GM18511 (cell line): Measurements from ENCODE around the gene ETFDH.
A peak's percentile ranks its signal among the peaks of the same experiment; 100 is the strongest.
"Not testable (repeated sequence)": the region's sequence is repeated elsewhere in the genome, so short reads cannot be mapped to it uniquely, and the experiment has no call there.

Experiments used
- ATAC-seq: cut with Tn5 transposase; IDR thresholded peaks from one replicate; pipeline ENCODE4 v1.9.1; 2021; ENCODE audit warnings: mild to moderate bottlenecking, moderate library complexity; ENCODE audit not compliant: unreplicated experiment

ETFDH gene

DNA sequence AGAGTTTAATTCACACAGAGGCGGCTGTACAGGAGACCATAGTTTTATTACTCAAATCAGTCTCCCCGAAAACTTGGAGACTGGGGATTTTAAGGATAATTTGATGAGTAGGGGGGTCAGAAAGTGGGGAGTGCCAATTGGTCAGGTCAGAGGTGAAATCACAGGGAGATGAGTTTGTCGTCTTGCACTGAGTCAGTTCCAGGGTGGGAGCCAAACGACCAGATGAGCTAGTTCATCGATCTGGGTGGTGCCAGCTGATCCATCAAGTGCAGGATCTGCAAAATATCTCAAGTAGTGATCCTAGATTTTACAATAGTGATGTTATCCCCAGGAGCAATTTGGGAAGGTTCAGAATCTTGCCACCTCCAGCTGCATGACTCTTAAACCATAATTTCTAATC lies 4.0 kb downstream of the ETFDH start:
- no peak for ATAC-seq

DNA sequence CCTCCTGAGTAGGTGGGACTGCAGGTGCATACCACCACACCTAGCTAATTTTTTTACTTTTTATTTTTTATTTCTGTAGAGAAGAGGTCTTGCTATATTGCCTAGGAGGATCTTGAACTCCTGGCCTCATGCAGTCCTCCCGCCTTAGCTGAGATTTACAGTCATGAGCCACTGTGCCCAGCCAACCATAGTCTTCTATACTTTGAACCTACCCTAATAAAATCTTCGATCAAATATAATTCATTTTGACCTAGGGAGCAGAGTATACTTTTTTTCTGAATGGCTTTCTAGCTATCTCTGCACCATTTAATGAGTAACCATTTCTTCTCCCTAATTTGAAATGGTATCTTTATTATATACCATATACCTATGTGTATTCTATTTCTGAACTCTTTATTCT lies 6.7 kb downstream of the ETFDH start:
- no peak for ATAC-seq

DNA sequence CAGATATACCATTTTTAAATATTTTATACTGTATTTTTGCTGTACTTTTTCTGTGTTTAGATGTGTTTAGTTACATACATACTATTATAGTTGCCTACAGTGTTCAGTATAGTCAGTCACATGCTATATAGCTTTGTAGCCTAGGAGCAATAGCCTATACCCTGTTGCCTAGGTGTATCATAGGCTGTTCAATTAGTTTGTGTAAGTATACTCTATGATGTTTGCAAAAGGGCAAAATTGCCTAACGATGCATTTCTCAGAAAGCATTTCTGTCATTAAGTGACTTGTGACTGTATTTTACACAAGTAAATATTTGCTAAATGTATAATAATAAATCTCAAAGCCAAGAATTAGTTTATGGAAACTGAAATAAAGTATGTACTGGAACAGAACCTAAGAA lies 9.5 kb downstream of the ETFDH start:
- ATAC-seq, result no peak

DNA sequence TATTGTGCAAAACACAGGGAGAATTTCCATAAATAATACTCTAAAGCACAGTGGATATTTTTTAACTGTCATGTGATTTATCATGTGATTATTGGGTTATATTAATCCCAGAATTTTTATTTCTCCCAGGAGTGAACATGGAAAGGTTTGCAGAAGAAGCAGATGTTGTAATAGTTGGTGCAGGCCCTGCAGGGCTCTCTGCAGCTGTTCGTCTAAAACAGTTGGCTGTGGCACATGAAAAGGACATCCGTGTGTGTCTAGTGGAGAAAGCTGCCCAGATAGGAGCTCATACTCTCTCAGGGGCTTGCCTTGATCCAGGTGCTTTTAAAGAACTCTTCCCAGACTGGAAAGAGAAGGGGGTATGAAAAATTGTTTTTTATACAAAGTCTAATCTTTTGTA lies 10.0 kb downstream of the ETFDH start:
- no peak for ATAC-seq

DNA sequence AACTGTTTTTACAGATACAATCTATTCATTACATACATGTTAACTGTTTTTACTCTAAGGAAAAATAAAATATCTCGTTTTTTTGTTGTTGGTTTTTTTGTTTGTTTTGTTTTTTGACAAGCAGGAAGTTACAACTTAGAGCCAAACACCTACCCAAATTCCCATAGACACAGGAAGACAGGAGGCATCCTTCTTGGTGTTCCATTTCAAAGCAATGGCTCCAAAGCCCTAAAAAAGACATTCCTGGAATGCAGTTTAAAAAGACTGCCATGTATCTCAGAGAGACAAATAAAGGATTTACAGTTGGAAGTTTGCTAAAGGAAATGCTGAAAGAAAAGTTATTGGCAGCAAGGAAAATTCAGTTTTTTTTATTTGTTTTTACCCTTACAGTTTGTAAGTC lies 16.7 kb downstream of the ETFDH start:
- no peak for ATAC-seq

DNA sequence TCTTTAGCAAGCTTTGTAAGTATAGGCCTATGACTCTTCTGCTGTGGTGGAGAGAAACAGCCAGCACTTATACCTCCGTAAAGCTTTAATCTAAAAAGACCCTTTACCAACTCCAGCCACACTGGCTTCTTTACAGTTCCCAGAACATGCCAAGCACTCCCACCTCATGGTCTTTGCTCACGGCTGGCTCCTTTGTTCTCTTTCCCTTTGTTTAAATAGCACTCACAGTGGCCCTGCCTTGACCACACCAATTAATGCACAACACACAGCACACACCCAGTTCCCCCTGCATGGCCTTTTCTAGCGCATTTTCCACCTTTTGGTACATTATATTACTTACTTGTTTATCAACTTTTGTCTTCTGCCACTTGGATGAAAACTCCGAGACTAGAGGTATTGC lies 32.2 kb downstream of the ETFDH start:
- ATAC-seq, result no peak

DNA sequence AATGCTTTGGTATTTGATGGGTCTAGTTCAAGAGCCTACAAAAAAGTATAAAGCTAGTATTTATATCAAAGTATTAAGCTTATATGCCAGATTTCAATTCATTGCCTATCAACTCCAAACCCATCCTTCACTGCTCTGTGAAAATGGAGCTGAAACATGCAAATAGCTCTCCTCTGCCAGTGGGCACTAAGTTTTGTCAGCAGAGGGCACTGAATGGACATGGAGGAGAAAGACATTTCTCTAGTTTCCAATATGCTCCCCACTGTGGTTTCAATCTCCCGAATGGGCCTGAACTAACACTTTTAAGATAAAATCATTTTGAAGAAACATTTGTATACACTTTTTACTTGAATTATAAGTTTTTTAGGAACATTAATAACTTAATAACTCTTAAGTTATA lies 38.7 kb downstream of the ETFDH start:
- ATAC-seq, result no peak

DNA sequence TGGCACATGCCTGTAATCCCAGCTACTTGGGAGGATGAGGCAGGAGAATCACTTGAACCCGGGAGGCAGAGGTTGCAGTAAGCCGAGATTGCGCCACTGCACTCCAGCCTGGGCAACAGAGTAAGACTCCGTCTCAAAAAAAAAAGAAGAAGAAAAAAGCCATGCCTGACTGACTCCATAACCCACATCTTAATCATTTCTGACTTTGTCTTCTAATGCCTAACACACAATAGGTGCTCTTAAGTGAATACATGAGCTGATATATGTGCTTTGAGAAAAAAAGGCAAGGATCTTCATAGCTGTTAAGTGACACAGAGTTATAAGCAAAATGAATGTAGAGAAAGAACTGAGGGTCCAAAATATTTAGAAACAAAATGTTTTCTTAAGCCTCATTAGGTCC lies 40.5 kb downstream of the ETFDH start:
- not testable (repeated sequence) for ATAC-seq

DNA sequence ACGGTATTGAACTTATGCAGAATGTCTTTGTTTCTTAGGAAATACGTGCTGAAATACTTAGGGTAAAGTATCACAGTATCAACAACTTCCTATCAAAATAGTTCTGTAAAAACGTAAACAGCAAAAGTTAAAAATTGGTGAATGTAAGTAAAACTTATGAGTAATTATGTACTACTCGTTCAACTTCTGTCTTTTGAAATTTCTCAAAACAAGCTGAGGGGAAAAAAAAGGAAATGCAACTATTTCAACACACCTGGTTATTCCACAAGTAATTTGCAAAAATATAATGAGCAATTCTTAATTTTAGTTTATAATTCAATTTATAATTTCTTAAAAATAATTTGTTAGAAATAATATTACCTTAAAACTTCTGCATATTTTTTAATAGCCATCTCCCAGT lies 42.8 kb downstream of the ETFDH start:
- ATAC-seq, result no peak

DNA sequence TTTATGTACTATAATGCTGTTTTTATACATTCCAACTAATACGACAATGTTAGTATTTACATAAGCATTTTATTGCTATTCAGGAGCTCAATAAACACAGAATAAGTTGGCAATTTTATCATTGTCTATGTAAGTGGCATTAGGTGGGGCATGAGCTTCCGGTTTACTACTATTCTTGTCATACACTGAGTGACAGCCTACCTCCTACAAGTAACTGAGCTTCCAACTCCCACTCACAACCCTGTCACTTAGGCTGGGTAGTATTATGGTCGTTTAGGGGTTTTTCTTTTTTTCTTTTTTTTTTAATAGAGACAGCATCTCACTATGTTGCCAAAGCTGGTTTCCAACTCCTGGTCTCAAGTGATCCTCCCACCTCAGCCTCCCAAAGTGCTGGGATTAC lies 43.7 kb downstream of the ETFDH start:
- no peak for ATAC-seq

DNA sequence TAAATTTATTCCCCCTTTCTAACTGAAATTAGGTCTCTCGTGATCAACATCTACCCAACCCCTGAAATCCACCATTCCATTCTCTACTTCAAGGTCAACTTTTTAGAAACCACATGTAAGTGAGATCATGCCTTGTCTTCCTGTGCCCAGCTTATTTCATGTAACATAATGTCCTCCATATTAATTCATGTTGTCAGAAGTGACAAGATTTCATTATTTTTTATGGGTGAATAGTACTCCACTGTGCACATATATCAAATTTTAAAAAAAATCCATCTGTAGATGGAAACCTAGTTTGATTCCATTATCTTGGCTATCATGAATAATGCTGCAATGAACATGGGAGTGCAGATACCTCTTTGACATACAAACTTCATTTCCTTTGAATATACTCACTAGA lies 49.6 kb downstream of the ETFDH start:
- ATAC-seq, result no peak

DNA sequence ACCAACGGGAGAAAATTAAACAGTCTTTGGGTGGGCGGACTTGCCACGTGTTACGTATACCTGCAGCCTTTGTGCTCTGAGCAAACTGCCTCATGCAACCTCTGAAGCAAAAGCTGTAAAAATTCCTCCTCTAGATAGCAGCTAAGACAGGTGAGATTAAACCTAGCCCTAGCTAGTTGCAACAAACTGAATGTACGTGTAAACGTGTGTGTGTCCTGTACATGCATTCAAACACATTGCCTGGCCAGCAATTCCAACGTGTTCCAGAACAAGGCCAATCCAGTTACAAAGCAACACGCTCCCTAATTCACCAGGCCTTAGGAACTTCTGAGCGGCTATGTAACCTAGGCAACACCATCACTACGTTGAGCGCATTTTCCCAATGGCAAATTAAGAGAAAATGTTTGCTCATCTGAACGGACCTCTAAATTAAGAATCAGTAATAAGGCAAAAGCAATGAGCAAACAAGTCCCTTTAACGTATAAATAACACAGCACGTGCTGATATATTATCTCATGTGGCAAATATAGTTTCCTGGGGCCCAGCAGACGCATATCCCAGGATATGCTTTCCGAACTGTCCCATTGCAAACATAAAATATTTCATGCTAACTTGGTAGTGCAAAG lies 50.3 kb downstream of the ETFDH start:
- peak; percentile 23 for ATAC-seq

DNA sequence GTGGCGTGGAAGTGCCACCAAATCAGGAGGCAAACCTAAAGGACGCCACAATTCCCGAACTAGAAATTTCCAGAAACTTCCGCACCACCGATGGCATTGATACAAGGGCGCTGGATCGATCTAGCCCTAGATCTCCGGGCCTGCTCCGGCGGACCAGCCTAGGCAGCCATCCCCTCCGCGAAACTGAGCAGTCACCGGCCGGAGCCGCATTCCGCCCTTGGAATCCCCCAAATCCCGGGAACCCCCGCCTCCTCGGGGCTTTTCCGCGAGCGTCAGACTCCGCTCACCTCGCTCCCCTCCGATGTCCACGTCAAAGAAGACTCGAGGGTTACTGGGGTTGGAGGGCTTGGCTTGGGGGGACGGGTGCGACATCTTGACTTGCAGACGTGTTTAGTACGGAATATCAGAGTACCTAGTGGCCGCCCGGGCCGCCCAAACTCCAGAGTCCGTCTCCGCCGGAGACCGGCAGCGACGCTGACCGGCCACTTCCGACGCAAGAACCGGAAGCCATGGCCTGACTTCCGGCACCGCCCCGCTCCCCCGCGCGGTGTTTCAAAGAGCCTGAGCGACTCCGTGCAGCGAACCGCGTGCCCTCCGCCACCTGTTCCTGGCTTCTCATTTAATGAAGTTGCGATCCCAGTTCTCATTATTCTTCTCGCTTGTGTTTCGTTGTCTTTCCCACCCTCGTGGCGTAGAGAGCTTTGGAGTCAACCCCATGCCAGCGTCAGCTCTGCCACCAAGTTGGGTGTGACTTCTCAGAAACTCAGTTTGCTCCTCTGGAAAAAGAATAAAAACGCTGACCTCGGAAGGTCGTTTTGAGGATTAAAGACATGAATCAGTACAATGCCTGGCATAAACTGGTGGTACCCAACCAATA lies 51.1 kb downstream of the ETFDH start, which contains the start of gene PPID:
Gene PPID (minus strand): TSS at position 480 of the 877 bp plus-strand sequence. CDS start 108 bp downstream, at position 372.
- peak; percentile 98 for ATAC-seq

DNA sequence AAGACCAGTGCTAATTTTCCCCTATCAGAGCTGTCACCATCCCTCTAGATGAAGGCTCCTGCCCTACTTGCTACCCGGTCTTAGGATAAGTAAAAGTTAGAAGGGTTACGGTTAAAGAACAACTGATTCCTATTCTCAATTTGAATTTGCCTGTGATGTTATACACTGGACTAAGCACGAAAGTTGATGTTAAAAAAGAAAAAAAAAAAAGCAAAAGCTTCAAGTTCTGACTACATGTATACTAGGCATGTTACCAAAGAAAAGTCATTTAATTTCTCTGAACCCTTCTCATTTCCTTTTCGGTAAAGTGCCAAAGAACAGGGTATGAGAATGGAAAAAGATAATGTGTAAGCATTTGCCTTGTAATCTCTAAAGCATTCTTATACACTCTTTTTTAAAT lies 52.5 kb downstream of the ETFDH start:
- ATAC-seq, result no peak

DNA sequence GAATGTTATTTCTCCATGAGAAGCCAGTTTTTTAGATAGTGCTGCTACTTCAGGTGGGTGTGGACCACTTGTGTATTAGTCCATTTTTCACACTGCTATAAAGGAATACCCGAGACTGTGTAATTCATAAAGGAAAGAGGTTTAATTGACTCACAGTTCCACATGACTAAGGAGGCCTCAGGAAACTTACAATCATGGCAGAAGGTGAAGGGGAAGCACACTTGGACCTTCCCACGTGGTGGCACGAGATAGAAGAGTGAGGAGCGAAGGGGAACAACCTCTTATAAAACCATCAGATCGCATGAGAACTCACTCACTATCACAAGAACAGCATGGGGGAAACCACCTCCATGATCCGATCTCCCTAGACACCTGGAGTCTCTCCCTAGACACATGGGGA lies 54.5 kb downstream of the ETFDH start:
- no peak for ATAC-seq

DNA sequence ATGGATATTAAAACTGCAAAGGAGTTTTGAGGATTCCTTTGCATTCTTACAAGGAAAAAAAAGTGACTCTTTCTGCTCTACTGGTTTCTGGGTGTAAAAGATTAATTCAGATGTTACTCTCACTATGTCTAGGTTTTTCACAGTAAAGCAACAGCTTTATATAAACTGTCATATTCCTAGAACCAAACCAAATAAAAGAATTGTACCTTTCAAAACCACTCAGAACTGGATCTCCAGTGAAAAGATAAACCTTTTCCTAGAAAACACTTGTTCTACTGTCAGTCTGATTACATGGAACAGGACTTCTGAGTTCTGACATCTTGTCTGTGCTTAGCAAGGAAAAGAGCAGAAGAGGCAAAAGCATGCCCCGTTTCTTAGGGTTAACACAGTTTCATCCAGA lies 56.1 kb downstream of the ETFDH start:
- no peak for ATAC-seq

DNA sequence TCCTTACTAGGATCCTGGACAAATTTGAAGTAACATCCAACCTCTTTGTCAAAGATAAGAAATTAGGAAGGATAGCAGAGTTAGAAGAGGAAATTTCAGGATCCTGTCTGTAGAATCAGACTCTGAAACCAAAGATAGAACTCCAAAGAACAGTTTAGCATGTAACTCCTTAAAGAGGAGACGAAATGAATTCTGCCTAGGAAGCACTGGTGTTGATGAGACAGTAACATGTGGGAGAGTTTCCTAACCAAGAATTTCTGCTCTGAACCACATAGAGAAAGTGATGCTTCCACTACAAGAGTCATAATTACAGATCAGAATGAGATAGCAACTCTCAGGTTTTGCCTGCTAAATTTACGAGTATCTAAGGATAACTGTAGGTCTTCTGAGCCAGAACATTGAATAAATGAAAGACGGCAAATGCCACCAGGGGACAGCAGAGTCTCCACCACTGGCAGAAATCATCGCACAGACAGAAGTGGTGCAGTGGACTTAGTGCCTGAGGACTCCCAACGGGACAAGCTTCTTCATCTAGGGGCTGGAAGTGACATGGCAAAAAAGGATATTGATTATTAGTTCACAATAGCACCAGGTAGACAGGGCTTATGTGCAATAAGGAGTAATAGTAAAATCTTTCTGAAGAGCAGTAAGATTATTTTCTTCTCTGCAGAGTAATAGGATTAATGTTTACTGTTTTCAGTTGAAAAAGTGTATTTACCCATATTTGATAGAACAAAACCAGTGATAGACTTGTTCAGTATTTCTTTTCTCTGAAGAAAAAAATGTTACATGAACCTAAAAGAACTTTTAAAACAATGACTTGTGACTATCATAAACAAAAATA lies 57.8 kb downstream of the ETFDH start:
- peak; percentile 93 for ATAC-seq

DNA sequence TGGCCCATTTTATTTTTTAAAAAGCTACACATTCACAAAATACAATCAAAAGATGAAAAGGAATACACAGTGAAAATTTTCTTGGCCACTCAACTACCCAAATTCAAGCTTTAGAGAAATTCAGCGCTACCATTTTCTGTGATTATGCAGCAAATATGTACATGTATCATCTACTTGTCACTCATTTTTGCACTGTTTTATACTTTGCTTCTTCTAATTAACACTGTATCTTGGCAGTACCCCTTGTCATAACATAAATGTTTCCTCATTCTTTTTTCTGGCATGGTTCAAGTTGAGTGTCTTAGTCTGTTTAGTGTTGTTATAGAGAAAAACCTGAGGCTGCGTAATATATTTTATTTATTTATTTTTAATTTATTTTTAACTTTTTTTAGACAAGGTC lies 66.8 kb downstream of the ETFDH start:
- ATAC-seq, result no peak

DNA sequence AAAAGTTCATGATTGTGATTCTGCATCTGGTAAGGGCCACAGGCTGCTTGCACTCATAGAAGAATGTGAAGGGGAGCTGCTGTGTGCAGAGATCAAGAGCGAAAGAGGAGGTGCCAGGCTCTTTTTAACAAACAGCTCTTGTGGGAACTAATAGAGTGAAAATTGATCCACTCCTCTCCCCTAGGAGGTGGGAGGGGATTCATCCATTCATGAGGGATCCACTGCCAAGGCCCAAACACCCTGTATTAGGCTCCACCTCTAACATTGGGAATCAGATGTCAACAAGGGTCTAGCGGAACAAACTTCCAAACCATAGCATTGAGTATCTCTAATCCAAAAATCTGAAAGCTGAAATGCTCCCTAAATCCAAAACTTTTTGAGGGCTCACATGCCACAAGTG lies 67.5 kb downstream of the ETFDH start:
- no peak for ATAC-seq

DNA sequence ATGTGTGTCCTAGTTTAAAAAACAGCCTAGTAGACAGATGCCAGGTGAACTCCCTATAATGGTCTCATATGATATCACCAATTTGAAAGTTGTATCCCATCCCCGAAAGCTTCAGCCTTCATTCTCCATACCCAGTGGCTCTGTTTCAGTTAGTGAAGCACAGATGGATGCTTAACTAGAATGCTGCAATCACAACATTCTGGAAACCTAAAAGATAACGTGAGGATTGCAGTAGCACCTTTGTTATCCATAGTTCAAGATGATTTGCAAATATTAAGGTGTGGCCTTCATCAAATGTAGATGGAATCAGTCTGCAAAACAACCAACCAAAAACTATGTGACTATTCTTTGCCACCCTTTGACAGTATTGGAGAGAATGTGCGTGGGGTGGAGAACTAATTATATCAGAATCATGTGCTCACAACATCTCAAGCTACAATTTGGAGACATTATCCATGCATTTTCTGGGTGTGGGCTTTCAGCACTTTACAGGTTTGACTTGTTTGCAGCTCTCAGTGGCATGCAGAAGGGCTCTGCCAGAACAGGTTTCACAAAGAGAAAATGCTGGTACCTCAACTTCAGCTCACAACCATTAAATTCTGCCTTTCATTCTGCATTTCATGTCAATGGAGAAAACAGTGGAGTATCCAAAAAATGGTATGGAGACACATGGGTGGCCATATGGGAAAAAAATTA lies 69.4 kb downstream of the ETFDH start:
- ATAC-seq, result no peak

DNA sequence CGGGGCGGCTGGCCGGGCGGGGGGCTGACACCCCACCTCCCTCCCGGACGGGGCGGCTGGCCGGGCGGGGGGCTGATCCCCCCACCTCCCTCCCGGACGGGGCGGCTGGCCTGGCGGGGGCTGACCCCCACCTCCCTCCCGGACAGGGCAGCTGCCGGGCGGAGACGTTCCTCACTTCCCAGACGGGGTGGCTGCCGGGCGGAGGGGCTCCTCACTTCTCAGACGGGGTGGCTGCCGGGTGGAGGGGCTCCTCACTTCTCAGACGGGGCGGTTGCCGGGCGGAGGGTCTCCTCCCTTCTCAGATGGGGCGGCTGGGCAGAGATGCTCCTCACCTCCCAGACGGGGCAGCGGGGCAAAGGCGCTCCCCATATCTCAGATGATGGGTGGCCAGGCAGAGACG lies 74.4 kb downstream of the ETFDH start:
- not testable (repeated sequence) for ATAC-seq
